ENCODE measurements around the gene COX6B2. TPM values are rescaled to one million over a fixed set of nuclear protein-coding genes. Genes with fewer than 3 reads are reported as not detected.

Gene COX6B2
- total and polyA plus RNA-seq, 2 of the 13 experiments (the other 11 are each of a cell fraction or from before 2014, with no cell fraction given): 0.21 TPM; not detected in 1

DNA sequence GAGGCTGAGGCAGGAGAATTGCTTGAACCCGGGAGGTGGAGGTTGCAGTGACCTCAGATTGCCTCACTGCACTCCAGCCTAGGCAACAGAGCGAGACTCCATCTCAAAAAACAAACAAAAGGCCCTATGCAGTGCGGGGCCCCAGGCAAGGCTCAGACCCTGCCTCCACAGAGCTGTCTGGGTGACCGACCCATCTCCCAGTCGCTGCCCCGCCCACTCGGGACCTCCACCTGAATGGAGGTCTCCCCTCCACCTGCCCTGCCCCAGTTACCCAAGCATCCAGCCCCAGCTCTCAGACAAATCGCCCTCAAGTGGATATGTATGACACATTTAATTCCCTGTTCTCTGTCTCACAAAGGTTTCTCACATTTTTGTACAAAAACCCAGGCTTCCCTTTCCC, 10.7 kb upstream of the COX6B2 start:
- H4K20me1 ChIP-seq (ENCODE audit: insufficient read depth, low read length): no peaks in the 10 kb centered on the region
- no peak overlapping the region for H3K9ac ChIP-seq (ENCODE audit: insufficient read depth, low read depth, low read length)
- H3K4me1 ChIP-seq (ENCODE audit: insufficient read depth, low read length): peaks cover 23% of the 10 kb centered on the region
- DNase-seq (ENCODE audit: low spot score) (no peak), FAIRE-seq (no peak), ATAC-seq (no peak)
- intact Hi-C loops (cut with micrococcal nuclease; ENCODE audit: unreplicated experiment): no loop called here
- ChIA-PET CTCF (ENCODE audit: low intra/inter-chr PET ratio, low total read pairs) (no interaction called here), POLR2A (no interaction called here)
- no TSS peak for BruUV-seq (replicated peaks)
- H3K79me2 ChIP-seq (ENCODE audit: insufficient read depth, low read length): no peaks in the 10 kb centered on the region
- in situ Hi-C loops (cut with HindIII; ENCODE audit: extremely low pct_ligation_motif_present, low pct_unique_long_range_greater_than_20kb): no loop called here
- no peak overlapping the region for H3K4me2 ChIP-seq (ENCODE audit: low read depth, low read length)
- H3K36me3 ChIP-seq (replicated peaks in 1 of 2; ENCODE audit: control insufficient read depth in 1 of 2, insufficient read depth in 2 of 2, low read length in 2 of 2): no peaks in the 10 kb centered on the region
- no peak overlapping the region for H3K27ac ChIP-seq (ENCODE audit: extremely low read length, insufficient read depth, low read length)
- H2AFZ ChIP-seq (ENCODE audit: low read length): no peak overlapping the region
- H3K27me3 ChIP-seq (ENCODE audit: control insufficient read depth in 1 of 2, insufficient read depth in 2 of 2, low read length in 2 of 2): peaks cover 5 to 26% of the 10 kb centered on the region in 2 experiments; a peak in 4 of 5 replicates
- 11% methylated on average over 5 of the region's 8 CpGs for WGBS (ENCODE audit: low lambda C conversion rate)
- H3K9me3 ChIP-seq (ENCODE audit: low read length): no peaks in the 10 kb centered on the region
- no peak for TF ChIP-seq DNMT1 (CRISPR knock-in tag; IDR thresholded peaks at IDR 0.05)
- TF ChIP-seq HNRNPL (IDR thresholded peaks at IDR 0.05; ENCODE audit: low read depth, low read length): no peak
- TF ChIP-seq GZF1 (CRISPR knock-in tag; IDR thresholded peaks at IDR 0.05): no peak
- no peak overlapping the region for H3K4me3 ChIP-seq (replicated peaks in 1 of 3; ENCODE audit: insufficient read depth in 1 of 3, low read depth in 2 of 3, low read length in 3 of 3)

GRCh38 chr19:55362990-55363716, 8.6 kb upstream of the COX6B2 start, which contains the start of gene GARIN5B:
GARIN5B (minus strand) TSS chr19:55363260; CDS start chr19:55363066, 194 bp downstream.
- Histone ChIP-seq H3K9me3 (ENCODE audit: low read length) (no peaks in the 10 kb centered on the region), H4K20me1 (ENCODE audit: insufficient read depth, low read length) (no peaks in the 10 kb centered on the region), H3K27ac (ENCODE audit: extremely low read length, insufficient read depth, low read length) (no peak within 1 kb of the TSS), H3K4me3 (replicated peaks in 1 of 3; ENCODE audit: insufficient read depth in 1 of 3, low read depth in 2 of 3, low read length in 3 of 3) (peak within 1 kb of the TSS in 1 of 3 experiments; percentile 33; a peak in 1 of 6 replicates), H3K4me1 (ENCODE audit: insufficient read depth, low read length) (peaks cover 14% of the 10 kb centered on the region), H3K27me3 (ENCODE audit: control insufficient read depth in 1 of 2, insufficient read depth in 2 of 2, low read length in 2 of 2) (peaks cover 4 to 22% of the 10 kb centered on the region in 2 experiments), H3K9ac (ENCODE audit: insufficient read depth, low read depth, low read length) (no peak within 1 kb of the TSS), H3K79me2 (ENCODE audit: insufficient read depth, low read length) (no peaks in the 10 kb centered on the region), H3K4me2 (ENCODE audit: low read depth, low read length) (peak within 1 kb of the TSS; percentile 1; the same call in 1 of the 2 replicates), H3K36me3 (replicated peaks in 1 of 2; ENCODE audit: control insufficient read depth in 1 of 2, insufficient read depth in 2 of 2, low read length in 2 of 2) (no peaks in the 10 kb centered on the region), H2AFZ (ENCODE audit: low read length) (no peak within 1 kb of the TSS)
- BruUV-seq (replicated peaks): no TSS peak
- intact Hi-C loops (cut with micrococcal nuclease; ENCODE audit: unreplicated experiment) (no loop called here), in situ Hi-C loops (cut with HindIII; ENCODE audit: extremely low pct_ligation_motif_present, low pct_unique_long_range_greater_than_20kb) (no loop called here)
- ATAC-seq: peak; percentile 15; the same call in 1 of the 3 replicates
- WGBS (ENCODE audit: low lambda C conversion rate): 28% methylated on average over 15 of the region's 27 CpGs
- ChIA-PET POLR2A (interaction anchor here (0.6 to 1.3 kb wide), 3 partner anchors 23 to 44 kb away, joined by 3 read pairs; partner anchors contain the start of gene KMT5C), CTCF (ENCODE audit: low intra/inter-chr PET ratio, low total read pairs) (no interaction called here)
- DNase-seq (ENCODE audit: low spot score): no peak
- 0 out of 2 replicates have a peak, but pooled peaks have one; percentile 11 for TF ChIP-seq RXRA (CRISPR knock-in tag; IDR thresholded peaks at IDR 0.05)
- TF ChIP-seq, protein P1, sequence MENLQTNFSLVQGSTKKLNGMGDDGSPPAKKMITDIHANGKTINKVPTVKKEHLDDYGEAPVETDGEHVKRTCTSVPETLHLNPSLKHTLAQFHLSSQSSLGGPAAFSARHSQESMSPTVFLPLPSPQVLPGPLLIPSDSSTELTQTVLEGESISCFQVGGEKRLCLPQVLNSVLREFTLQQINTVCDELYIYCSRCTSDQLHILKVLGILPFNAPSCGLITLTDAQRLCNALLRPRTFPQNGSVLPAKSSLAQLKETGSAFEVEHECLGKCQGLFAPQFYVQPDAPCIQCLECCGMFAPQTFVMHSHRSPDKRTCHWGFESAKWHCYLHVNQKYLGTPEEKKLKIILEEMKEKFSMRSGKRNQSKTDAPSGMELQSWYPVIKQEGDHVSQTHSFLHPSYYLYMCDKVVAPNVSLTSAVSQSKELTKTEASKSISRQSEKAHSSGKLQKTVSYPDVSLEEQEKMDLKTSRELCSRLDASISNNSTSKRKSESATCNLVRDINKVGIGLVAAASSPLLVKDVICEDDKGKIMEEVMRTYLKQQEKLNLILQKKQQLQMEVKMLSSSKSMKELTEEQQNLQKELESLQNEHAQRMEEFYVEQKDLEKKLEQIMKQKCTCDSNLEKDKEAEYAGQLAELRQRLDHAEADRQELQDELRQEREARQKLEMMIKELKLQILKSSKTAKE (CRISPR knock-in tag; IDR thresholded peaks at IDR 0.05; ENCODE audit: borderline replicate concordance): no peak
- no peak for FAIRE-seq

Data from HepG2 (cell line).